Measurements from ENCODE around the gene EML4.

- no peak for TF ChIP-seq CTCF (optimal IDR thresholded peaks at IDR 0.05 in 1 of 3, IDR thresholded peaks at IDR 0.05 in 1 of 3, conservative IDR thresholded peaks at IDR 0.05 in 1 of 3; ENCODE audit: extremely low read depth in 1 of 3, insufficient read depth in 2 of 3, low read length in 3 of 3)
- no peak for TF ChIP-seq EZH2 (IDR thresholded peaks at IDR 0.05; ENCODE audit: low read length)
These were observed 15.1 kb upstream of the EML4 start for GRCh38 chr2:42153944-42154581.

All from keratinocyte (primary cell).